Activated CD8-positive, alpha-beta T cell treated with anti-CD3 and anti-CD28 coated beads for 36 hours (primary cell): ENCODE results near the gene DIRAS3. TPM values are rescaled to one million over a fixed set of nuclear protein-coding genes. Genes with fewer than 3 reads are reported as not detected.
"Not testable (repeated sequence)": the region's sequence is repeated elsewhere in the genome, so short reads cannot be mapped to it uniquely, and the experiment has no call there.

Experiments
- ATAC-seq: fragments of 200-7000 bp; cut with Tn5 transposase; one replicate; pipeline ENCODE4 v1.10.0; 2021; ENCODE audit warnings: mild to moderate bottlenecking, moderate library complexity
- CTCF ChIA-PET: fragments of 350-600 bp; sonication (Branson Sonifier 250); formaldehyde crosslinking; loops from one replicate; lab custom pipeline; 2021; ENCODE audit warnings: antibody characterized with exemption; lab: Charles Lee
- POLR2A ChIA-PET: fragments of 350-600 bp; sonication (Branson Sonifier 250); formaldehyde crosslinking; loops from one replicate; lab custom pipeline; 2021; ENCODE audit warnings: antibody characterized with exemption; lab: Charles Lee
- DNase-seq: peaks from one replicate; pipeline ENCODE4 v3.0.0-alpha.2; 2020
- H3K27ac Mint-ChIP-seq: one replicate; pipeline ENCODE4 v1.8.0; 2021; ENCODE audit warnings: mild to moderate bottlenecking, mixed read lengths
- H3K27me3 Mint-ChIP-seq: one replicate; pipeline ENCODE4 v1.8.0; 2021; ENCODE audit warnings: mixed read lengths
- H3K36me3 Mint-ChIP-seq: one replicate; pipeline ENCODE4 v1.8.0; 2021; ENCODE audit warnings: low read depth, mixed read lengths
- H3K4me1 Mint-ChIP-seq: one replicate; pipeline ENCODE4 v1.8.0; 2021; ENCODE audit warnings: low read depth, mixed read lengths
- H3K4me3 Mint-ChIP-seq: one replicate; pipeline ENCODE4 v1.8.0; 2021; ENCODE audit warnings: mild to moderate bottlenecking, moderate library complexity, mixed read lengths
- H3K9me3 Mint-ChIP-seq: one replicate; pipeline ENCODE4 v1.8.0; 2021; ENCODE audit warnings: mixed read lengths
- CTCF ChIP-seq: fragments of 200-600 bp; IDR thresholded peaks from one replicate; pipeline ENCODE4 v1.8.0; 2022; ENCODE audit warnings: antibody characterized with exemption, mild to moderate bottlenecking
- intact Hi-C: fragments of 100-400 bp; cut with micrococcal nuclease; formaldehyde crosslinking; loops from one replicate; pipeline ENCODE4 v1.10.0; 2022
- total RNA-seq, 2 experiments: library from RNA; stranded (reverse); gene quantifications; one replicate each; pipeline ENCODE4 v1.2.3, GENCODE V29; 2021

Gene DIRAS3
- total RNA-seq, 2 experiments from 2014 or later = 0.18 to 0.20 TPM

GRCh38 chr1:68013351-68013750 is 37.1 kb downstream of the DIRAS3 start:
- no peak overlapping the region for H3K27ac Mint-ChIP-seq
- H3K27me3 Mint-ChIP-seq = peaks cover 5% of the 10 kb centered on the region
- no peak for ATAC-seq
- no peak for DNase-seq
- CTCF ChIA-PET = no interaction called here
- no peak for TF ChIP-seq CTCF
- H3K4me3 Mint-ChIP-seq = no peak overlapping the region
- POLR2A ChIA-PET = no interaction called here
- H3K9me3 Mint-ChIP-seq = no peaks in the 10 kb centered on the region
- intact Hi-C loops = loop anchor here (10.0 kb wide), 1 partner anchor 159 kb away; no protein-coding TSS in a partner anchor
- no peaks in the 10 kb centered on the region for H3K4me1 Mint-ChIP-seq
- no peaks in the 10 kb centered on the region for H3K36me3 Mint-ChIP-seq

GRCh38 chr1:68011657-68012375 is 38.6 kb downstream of the DIRAS3 start:
- DNase-seq (no peak), ATAC-seq (no peak)
- no peaks in the 10 kb centered on the region for H3K36me3 Mint-ChIP-seq
- peaks cover 5% of the 10 kb centered on the region for H3K27me3 Mint-ChIP-seq
- intact Hi-C loops = loop anchor here (10.0 kb wide), 1 partner anchor 157 kb away; no protein-coding TSS in a partner anchor
- H3K4me1 Mint-ChIP-seq = no peaks in the 10 kb centered on the region
- POLR2A ChIA-PET = no interaction called here
- CTCF ChIA-PET = interaction anchor here (1.5 kb wide), 1 partner anchor 245 kb away, joined by 3 read pairs; no protein-coding TSS in a partner anchor
- H3K4me3 Mint-ChIP-seq = no peak overlapping the region
- no peak overlapping the region for H3K27ac Mint-ChIP-seq
- TF ChIP-seq CTCF = no peak
- H3K9me3 Mint-ChIP-seq = no peaks in the 10 kb centered on the region

GRCh38 chr1:68010543-68010942 is 39.9 kb downstream of the DIRAS3 start:
- intact Hi-C loops = loop anchor here (10.0 kb wide), 1 partner anchor 156 kb away; no protein-coding TSS in a partner anchor
- POLR2A ChIA-PET = no interaction called here
- Mint-ChIP-seq H3K4me1 (no peaks in the 10 kb centered on the region), H3K4me3 (no peak overlapping the region), H3K27me3 (peaks cover 5% of the 10 kb centered on the region), H3K36me3 (no peaks in the 10 kb centered on the region), H3K9me3 (no peaks in the 10 kb centered on the region), H3K27ac (no peak overlapping the region)
- CTCF ChIA-PET = interaction anchor here (1.2 to 1.5 kb wide), 2 partner anchors 160 to 244 kb away, joined by 3 to 4 read pairs; no protein-coding TSS in a partner anchor
- no peak for TF ChIP-seq CTCF
- DNase-seq (no peak), ATAC-seq (no peak)

GRCh38 chr1:68010090-68010489 is 40.3 kb downstream of the DIRAS3 start:
- intact Hi-C loops = loop anchor here (10.0 kb wide), 1 partner anchor 155 kb away; no protein-coding TSS in a partner anchor
- ChIA-PET CTCF (interaction anchor here (1.2 to 1.5 kb wide), 2 partner anchors 160 to 243 kb away, joined by 3 to 4 read pairs; no protein-coding TSS in a partner anchor), POLR2A (no interaction called here)
- TF ChIP-seq CTCF = no peak
- Mint-ChIP-seq H3K27ac (no peak overlapping the region), H3K27me3 (peaks cover 5% of the 10 kb centered on the region), H3K4me1 (no peaks in the 10 kb centered on the region), H3K36me3 (no peaks in the 10 kb centered on the region), H3K9me3 (no peaks in the 10 kb centered on the region), H3K4me3 (no peak overlapping the region)
- DNase-seq = no peak
- ATAC-seq = no peak

GRCh38 chr1:68003626-68004025 is 46.8 kb downstream of the DIRAS3 start:
- ATAC-seq, CTCF ChIA-PET, H3K27ac Mint-ChIP-seq, H3K4me3 Mint-ChIP-seq, DNase-seq, POLR2A ChIA-PET, intact Hi-C loops, H3K27me3 Mint-ChIP-seq, H3K4me1 Mint-ChIP-seq, H3K36me3 Mint-ChIP-seq, H3K9me3 Mint-ChIP-seq: not testable (repeated sequence)
